Activated CD4-positive, alpha-beta T cell treated with anti-CD3 and anti-CD28 coated beads, Interleukin-2, amount 10 ng/mL, durations not matched to agents 24 days and 14 days (primary cell): ENCODE results near the gene GOLGA8T. TPM values are rescaled to one million over a fixed set of nuclear protein-coding genes. Genes with fewer than 3 reads are reported as not detected.
A peak's percentile ranks its signal among the peaks of the same experiment; 100 is the strongest.
"Not testable (repeated sequence)": the region's sequence is repeated elsewhere in the genome, so short reads cannot be mapped to it uniquely, and the experiment has no call there.

Source experiments
- DNase-seq: peaks from one replicate; pipeline ENCODE4 v3.0.0; 2022
- H3K27ac Mint-ChIP-seq: one replicate; pipeline ENCODE4 v1.8.0; 2022; ENCODE audit warnings: mild to moderate bottlenecking, mixed read lengths
- H3K27me3 Mint-ChIP-seq: one replicate; pipeline ENCODE4 v1.8.0; 2022; ENCODE audit warnings: mixed read lengths
- H3K36me3 Mint-ChIP-seq: one replicate; pipeline ENCODE4 v1.8.0; 2022; ENCODE audit warnings: low read depth, mild to moderate bottlenecking, mixed read lengths
- H3K4me1 Mint-ChIP-seq: one replicate; pipeline ENCODE4 v1.8.0; 2021; ENCODE audit warnings: mixed read lengths
- H3K4me3 Mint-ChIP-seq: one replicate; pipeline ENCODE4 v1.8.0; 2022; ENCODE audit warnings: mild to moderate bottlenecking, moderate library complexity, mixed read lengths
- H3K9me3 Mint-ChIP-seq: one replicate; pipeline ENCODE4 v1.8.0; 2021; ENCODE audit warnings: mixed read lengths
- intact Hi-C: fragments of 100-400 bp; cut with micrococcal nuclease; formaldehyde crosslinking; loops from one replicate; pipeline ENCODE4 v1.15.1; 2023
- total RNA-seq: library from RNA; stranded (reverse); gene quantifications from 2 replicates; pipeline ENCODE4 v1.2.3, GENCODE V29; 2022

The GOLGA8T gene
- not detected in 2 replicates for total RNA-seq

- H3K4me3 Mint-ChIP-seq, H3K27me3 Mint-ChIP-seq, H3K9me3 Mint-ChIP-seq, H3K27ac Mint-ChIP-seq, H3K4me1 Mint-ChIP-seq, H3K36me3 Mint-ChIP-seq, DNase-seq, intact Hi-C loops: not testable (repeated sequence)
Observed at GRCh38 chr15:30134751-30135150, at the start of gene GOLGA8T. GOLGA8T (plus strand) TSS chr15:30135051; CDS start chr15:30135149, 98 bp downstream.

GRCh38 chr15:30097827-30098226, 37.0 kb upstream of the GOLGA8T start:
- H3K4me3 Mint-ChIP-seq, DNase-seq, H3K9me3 Mint-ChIP-seq, H3K27ac Mint-ChIP-seq, H3K36me3 Mint-ChIP-seq, H3K4me1 Mint-ChIP-seq, H3K27me3 Mint-ChIP-seq, intact Hi-C loops: not testable (repeated sequence)

GRCh38 chr15:30102890-30103289, 32.0 kb upstream of the GOLGA8T start:
- DNase-seq, H3K9me3 Mint-ChIP-seq, intact Hi-C loops, H3K27ac Mint-ChIP-seq, H3K27me3 Mint-ChIP-seq, H3K4me3 Mint-ChIP-seq, H3K36me3 Mint-ChIP-seq, H3K4me1 Mint-ChIP-seq: not testable (repeated sequence)

GRCh38 chr15:30103941-30104507, 30.8 kb upstream of the GOLGA8T start:
- H3K4me1 Mint-ChIP-seq, H3K9me3 Mint-ChIP-seq, H3K27me3 Mint-ChIP-seq, H3K36me3 Mint-ChIP-seq, H3K27ac Mint-ChIP-seq, DNase-seq, intact Hi-C loops, H3K4me3 Mint-ChIP-seq: not testable (repeated sequence)

GRCh38 chr15:30110591-30110990, 24.3 kb upstream of the GOLGA8T start:
- H3K9me3 Mint-ChIP-seq, H3K4me3 Mint-ChIP-seq, H3K27me3 Mint-ChIP-seq, H3K4me1 Mint-ChIP-seq, H3K27ac Mint-ChIP-seq, DNase-seq, intact Hi-C loops, H3K36me3 Mint-ChIP-seq: not testable (repeated sequence)

GRCh38 chr15:30130066-30130465, 4.8 kb upstream of the GOLGA8T start:
- H3K36me3 Mint-ChIP-seq, H3K9me3 Mint-ChIP-seq, H3K27me3 Mint-ChIP-seq, H3K4me1 Mint-ChIP-seq, intact Hi-C loops, H3K4me3 Mint-ChIP-seq, H3K27ac Mint-ChIP-seq: not testable (repeated sequence)
- DNase-seq: peak; percentile 54

GRCh38 chr15:30143246-30143645, 8.4 kb downstream of the GOLGA8T start:
- H3K4me3 Mint-ChIP-seq, H3K36me3 Mint-ChIP-seq, H3K27ac Mint-ChIP-seq, intact Hi-C loops, DNase-seq, H3K9me3 Mint-ChIP-seq, H3K27me3 Mint-ChIP-seq, H3K4me1 Mint-ChIP-seq: not testable (repeated sequence)

GRCh38 chr15:30149891-30150290, 15.0 kb downstream of the GOLGA8T start:
- H3K4me3 Mint-ChIP-seq, H3K36me3 Mint-ChIP-seq, intact Hi-C loops: not testable (repeated sequence)

GRCh38 chr15:30162479-30163357, 27.9 kb downstream of the GOLGA8T start:
- H3K36me3 Mint-ChIP-seq, intact Hi-C loops, H3K27ac Mint-ChIP-seq, H3K27me3 Mint-ChIP-seq, H3K9me3 Mint-ChIP-seq, DNase-seq, H3K4me3 Mint-ChIP-seq, H3K4me1 Mint-ChIP-seq: not testable (repeated sequence)

More at GRCh38 chr15:30149891-30150290, 15.0 kb downstream of the GOLGA8T start:
- H3K27ac Mint-ChIP-seq, H3K9me3 Mint-ChIP-seq, H3K4me1 Mint-ChIP-seq, DNase-seq, H3K27me3 Mint-ChIP-seq: not testable (repeated sequence)

- H3K4me3 Mint-ChIP-seq, intact Hi-C loops, H3K27ac Mint-ChIP-seq, H3K9me3 Mint-ChIP-seq, H3K4me1 Mint-ChIP-seq, H3K27me3 Mint-ChIP-seq, DNase-seq, H3K36me3 Mint-ChIP-seq: not testable (repeated sequence)
Observed at GRCh38 chr15:30163759-30164158, 28.9 kb downstream of the GOLGA8T start.

- H3K9me3 Mint-ChIP-seq, intact Hi-C loops, DNase-seq, H3K4me1 Mint-ChIP-seq, H3K27ac Mint-ChIP-seq, H3K36me3 Mint-ChIP-seq, H3K4me3 Mint-ChIP-seq, H3K27me3 Mint-ChIP-seq: not testable (repeated sequence)
Observed at GRCh38 chr15:30164257-30164656, 29.4 kb downstream of the GOLGA8T start.

GRCh38 chr15:30167403-30167802, 32.6 kb downstream of the GOLGA8T start:
- DNase-seq, H3K27me3 Mint-ChIP-seq, H3K9me3 Mint-ChIP-seq, H3K36me3 Mint-ChIP-seq, H3K4me1 Mint-ChIP-seq, H3K4me3 Mint-ChIP-seq, intact Hi-C loops, H3K27ac Mint-ChIP-seq: not testable (repeated sequence)

- H3K27ac Mint-ChIP-seq, intact Hi-C loops, H3K36me3 Mint-ChIP-seq, H3K4me1 Mint-ChIP-seq, H3K9me3 Mint-ChIP-seq, DNase-seq, H3K4me3 Mint-ChIP-seq, H3K27me3 Mint-ChIP-seq: not testable (repeated sequence)
Observed at GRCh38 chr15:30167886-30168285, 33.0 kb downstream of the GOLGA8T start.

- H3K27me3 Mint-ChIP-seq, H3K9me3 Mint-ChIP-seq, H3K4me3 Mint-ChIP-seq, H3K27ac Mint-ChIP-seq, H3K4me1 Mint-ChIP-seq, H3K36me3 Mint-ChIP-seq, intact Hi-C loops, DNase-seq: not testable (repeated sequence)
Observed at GRCh38 chr15:30171452-30171851, 36.6 kb downstream of the GOLGA8T start.
